SH-SY5Y (cell line): ENCODE results near the gene USPL1.

ENCODE experiments used
- GATA2 ChIP-seq: IDR thresholded peaks from 2 replicates; pipeline ENCODE4 v1.6.1; 2011; ENCODE audit warnings: mild to moderate bottlenecking, low read depth, low read length
- GATA3 ChIP-seq: IDR thresholded peaks from 2 replicates; pipeline ENCODE4 v1.6.1; 2011; ENCODE audit warnings: low read depth, mild to moderate bottlenecking, low read length, moderate library complexity

- TF ChIP-seq GATA3 (no peak), GATA2 (no peak)
Measured at GRCh38 chr13:30618186-30618929, 638 bp downstream of the USPL1 start.
